Hepatocyte (in vitro differentiated cells): ENCODE results near the gene PPM1F. TPM values are rescaled to one million over a fixed set of nuclear protein-coding genes. Genes with fewer than 3 reads are reported as not detected.
A peak's percentile ranks its signal among the peaks of the same experiment; 100 is the strongest.
"Not testable (repeated sequence)": the region's sequence is repeated elsewhere in the genome, so short reads cannot be mapped to it uniquely, and the experiment has no call there.

Experiments used
- DNase-seq: peaks from one replicate; pipeline ENCODE4 v3.0.0-alpha.2; 2016; ENCODE audit warnings: low spot score
- H2AFZ ChIP-seq: fragments of 200-600 bp; sonication (generic); 2 replicates; pipeline ENCODE4 v1.6.0; 2016; ENCODE audit warnings: antibody characterized with exemption, mild to moderate bottlenecking
- H3K27ac ChIP-seq: fragments of 200-600 bp; sonication (generic); 2 replicates; pipeline ENCODE4 v1.5.1; 2016; ENCODE audit warnings: mild to moderate bottlenecking
- H3K27me3 ChIP-seq: fragments of 200-600 bp; sonication (generic); 2 replicates; pipeline ENCODE4 v1.6.1; 2016
- H3K36me3 ChIP-seq: fragments of 200-600 bp; sonication (generic); replicated peaks from 2 replicates; pipeline ENCODE4 v1.5.1; 2016; ENCODE audit warnings: low read depth; ENCODE audit not compliant: insufficient read depth
- H3K4me1 ChIP-seq: fragments of 200-600 bp; sonication (generic); 2 replicates; pipeline ENCODE4 v1.5.1; 2016; ENCODE audit warnings: mild to moderate bottlenecking, moderate library complexity; ENCODE audit not compliant: insufficient read depth
- H3K4me2 ChIP-seq: fragments of 200-600 bp; sonication (generic); 2 replicates; pipeline ENCODE4 v1.6.0; 2016
- H3K4me3 ChIP-seq: fragments of 200-600 bp; sonication (generic); 2 replicates; pipeline ENCODE4 v1.5.1; 2016; ENCODE audit warnings: mild to moderate bottlenecking
- H3K79me2 ChIP-seq: fragments of 200-600 bp; sonication (generic); 2 replicates; pipeline ENCODE4 v1.6.0; 2017; ENCODE audit warnings: mild to moderate bottlenecking
- H3K9me2 ChIP-seq: fragments of 200-600 bp; sonication (generic); replicated peaks from 2 replicates; pipeline ENCODE4 v1.6.0; 2017; ENCODE audit warnings: mild to moderate bottlenecking; ENCODE audit not compliant: insufficient read depth
- H3K9me3 ChIP-seq: fragments of 200-600 bp; sonication (generic); 2 replicates; pipeline ENCODE4 v1.5.1; 2016; ENCODE audit warnings: low read depth, mild to moderate bottlenecking
- H4K20me1 ChIP-seq: fragments of 200-600 bp; sonication (generic); 2 replicates; pipeline ENCODE4 v1.6.0; 2016; ENCODE audit warnings: mild to moderate bottlenecking; ENCODE audit not compliant: insufficient read depth, poor library complexity, severe bottlenecking
- CTCF ChIP-seq: fragments of 200-600 bp; sonication (generic); IDR thresholded peaks from 2 replicates; pipeline ENCODE4 v1.5.1; 2016; ENCODE audit warnings: antibody characterized with exemption, mild to moderate bottlenecking; ENCODE audit not compliant: poor library complexity
- EZH2 ChIP-seq: fragments of 200-600 bp; sonication (generic); IDR thresholded peaks from 2 replicates; pipeline ENCODE4 v1.6.1; 2016; ENCODE audit warnings: antibody characterized with exemption, mild to moderate bottlenecking, borderline replicate concordance
- EZH2phosphoT487 ChIP-seq: fragments of 200-600 bp; sonication (generic); IDR thresholded peaks from one replicate; pipeline ENCODE4 v1.6.1; 2018; ENCODE audit warnings: antibody characterized with exemption, mild to moderate bottlenecking, low read depth, moderate library complexity; ENCODE audit not compliant: unreplicated experiment, severe bottlenecking
- WGBS: methylation state at CpG from one replicate; pipeline ENCODE4 v1.1.6; 2016; ENCODE audit warnings: low lambda C conversion rate; ENCODE audit errors: missing lambda C conversion rate; 5-methylcytosine and 5-hydroxymethylcytosine counted together
- polyA plus RNA-seq: library from polyadenylated mRNA; unstranded; fragments of >200 nt; fragmentation: Nextera tagmentation; extraction: Ambion mirVana; gene quantifications from 2 replicates; pipeline ENCODE4 v1.2.1, GENCODE V29; 2016
- total RNA-seq: library from RNA; depleted of rRNA; stranded (reverse); fragments of >200 nt; gene quantifications from 2 replicates; pipeline ENCODE4 v1.2.3, GENCODE V29; 2014

PPM1F gene
- total and polyA plus RNA-seq, 2 experiments from 2014 or later: 16.1 to 17.8 TPM

- no peaks in the 10 kb centered on the region for H3K9me3 ChIP-seq
- H3K27me3 ChIP-seq: no peaks in the 10 kb centered on the region
- no peaks in the 10 kb centered on the region for H3K9me2 ChIP-seq
- H3K79me2 ChIP-seq: peaks cover under 1% of the 10 kb centered on the region
- no peaks in the 10 kb centered on the region for H3K36me3 ChIP-seq
- no peak overlapping the region for H3K27ac ChIP-seq
- no peak overlapping the region for H3K4me3 ChIP-seq
- TF ChIP-seq EZH2 (no peak), CTCF (no peak), EZH2phosphoT487 (no peak)
- DNase-seq: no peak
- H3K4me2 ChIP-seq: no peak overlapping the region
- peaks cover 8% of the 10 kb centered on the region for H3K4me1 ChIP-seq
- no peaks in the 10 kb centered on the region for H4K20me1 ChIP-seq
- no peak overlapping the region for H2AFZ ChIP-seq
- WGBS: 87% methylated on average over 3 of the region's 3 CpGs
Observed at GRCh38 chr22:21940521-21940920, 12.1 kb downstream of the PPM1F start.

- H3K4me2 ChIP-seq, H3K9me2 ChIP-seq, H3K9me3 ChIP-seq, H3K4me3 ChIP-seq, H4K20me1 ChIP-seq, H3K4me1 ChIP-seq, H3K36me3 ChIP-seq, H3K79me2 ChIP-seq, H3K27ac ChIP-seq, H2AFZ ChIP-seq, DNase-seq, H3K27me3 ChIP-seq: not testable (repeated sequence)
- WGBS: 85% methylated on average over 5 of the region's 5 CpGs
Observed at GRCh38 chr22:21939935-21940334, 12.7 kb downstream of the PPM1F start.

- Histone ChIP-seq H3K9me3 (no peaks in the 10 kb centered on the region), H3K4me1 (peaks cover 8% of the 10 kb centered on the region), H3K79me2 (peaks cover 5% of the 10 kb centered on the region), H3K27ac (no peak overlapping the region), H2AFZ (no peak overlapping the region), H3K27me3 (no peaks in the 10 kb centered on the region), H3K4me2 (no peak overlapping the region), H4K20me1 (no peaks in the 10 kb centered on the region), H3K9me2 (no peaks in the 10 kb centered on the region), H3K4me3 (no peak overlapping the region), H3K36me3 (no peaks in the 10 kb centered on the region)
- WGBS: 91% methylated on average over 10 of the region's 10 CpGs
- TF ChIP-seq EZH2phosphoT487: no peak
- no peak for TF ChIP-seq EZH2
- no peak for TF ChIP-seq CTCF
- DNase-seq: no peak
Observed at GRCh38 chr22:21939461-21939913, 13.2 kb downstream of the PPM1F start.

GRCh38 chr22:21938906-21939305 lies 13.7 kb downstream of the PPM1F start:
- H3K27ac ChIP-seq: peak overlapping the region; percentile 97
- H2AFZ ChIP-seq: no peak overlapping the region
- peaks cover 5% of the 10 kb centered on the region for H3K79me2 ChIP-seq
- no peak overlapping the region for H3K4me3 ChIP-seq
- H3K36me3 ChIP-seq: no peaks in the 10 kb centered on the region
- H4K20me1 ChIP-seq: no peaks in the 10 kb centered on the region
- no peaks in the 10 kb centered on the region for H3K9me2 ChIP-seq
- whole genome bisulfite sequencing: 91% methylated on average over 11 of the region's 11 CpGs
- no peak for DNase-seq
- peak overlapping the region; percentile 79 for H3K4me2 ChIP-seq
- peaks cover 8% of the 10 kb centered on the region for H3K4me1 ChIP-seq
- no peak for TF ChIP-seq CTCF
- no peak for TF ChIP-seq EZH2
- TF ChIP-seq EZH2phosphoT487: no peak
- no peaks in the 10 kb centered on the region for H3K27me3 ChIP-seq
- no peaks in the 10 kb centered on the region for H3K9me3 ChIP-seq
